TTC549 (cell line): ENCODE results near the gene EIF2B4.
"Not testable (repeated sequence)": the region's sequence is repeated elsewhere in the genome, so short reads cannot be mapped to it uniquely, and the experiment has no call there.

Source experiments
- FAIRE-seq: peaks from 2 replicates; lab custom pipeline; 2012; peaks lifted over from hg19 to GRCh38; lab: Jason Lieb, UNC

Gene EIF2B4

GRCh38 chr2:27377618-27378095, 7.5 kb upstream of the EIF2B4 start:
- no peak for FAIRE-seq

GRCh38 chr2:27376866-27377617, 6.9 kb upstream of the EIF2B4 start:
- no peak for FAIRE-seq

DNA sequence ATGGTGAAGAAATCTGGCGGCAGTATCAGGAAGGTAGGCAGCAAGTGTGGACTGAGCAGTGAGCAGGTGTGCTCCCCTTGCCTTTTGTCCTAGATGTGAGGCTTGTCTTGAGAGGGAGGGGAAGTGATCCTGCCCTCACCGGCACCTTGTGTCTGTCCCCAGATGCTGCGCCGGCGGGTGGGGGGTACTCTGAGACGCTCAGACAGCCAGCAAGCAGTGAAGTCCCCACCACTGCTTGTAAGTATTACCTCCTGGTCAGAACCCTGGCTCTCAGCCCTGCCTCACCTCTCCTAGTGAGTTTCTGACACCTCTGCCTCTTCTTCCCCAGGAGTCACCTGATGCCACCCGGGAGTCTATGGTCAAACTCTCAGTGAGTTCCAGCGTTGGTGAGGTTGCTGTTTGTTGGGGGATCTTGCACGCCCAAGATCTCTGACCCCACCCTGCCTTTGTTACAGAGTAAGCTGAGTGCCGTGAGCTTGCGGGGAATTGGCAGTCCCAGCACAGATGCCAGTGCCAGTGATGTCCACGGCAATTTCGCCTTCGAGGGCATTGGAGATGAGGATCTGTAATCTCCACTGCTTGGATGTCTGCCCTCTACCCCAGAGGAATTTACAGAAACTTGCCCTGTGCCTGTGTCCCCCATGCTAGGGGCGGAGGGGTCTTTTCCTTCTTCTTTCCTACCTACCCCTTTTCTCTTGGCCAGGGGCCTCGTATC, 6.2 kb upstream of the EIF2B4 start:
- no peak for FAIRE-seq

DNA sequence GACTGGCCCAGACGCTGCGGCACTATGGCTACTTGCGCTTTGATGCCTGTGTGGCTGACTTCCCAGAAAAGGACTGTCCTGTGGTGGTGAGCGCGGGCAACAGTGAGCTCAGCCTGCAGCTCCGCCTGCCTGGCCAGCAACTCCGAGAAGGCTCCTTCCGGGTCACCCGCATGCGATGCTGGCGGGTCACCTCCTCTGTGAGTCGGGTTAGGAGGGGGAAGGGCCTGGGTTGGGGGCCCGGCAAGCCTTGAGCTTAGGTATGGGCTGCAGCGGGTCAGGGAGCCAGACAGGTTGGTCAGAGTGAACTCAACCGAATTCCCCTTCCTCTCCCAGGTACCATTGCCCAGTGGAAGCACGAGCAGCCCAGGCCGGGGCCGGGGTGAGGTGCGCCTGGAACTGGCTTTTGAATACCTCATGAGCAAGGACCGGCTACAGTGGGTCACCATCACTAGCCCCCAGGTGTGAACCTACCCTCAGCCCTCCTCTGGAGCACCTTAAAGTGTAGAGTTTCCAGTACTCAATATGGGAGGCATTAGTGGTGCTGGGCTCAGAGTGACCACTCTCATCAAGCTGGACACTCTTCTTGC, 5.5 kb upstream of the EIF2B4 start:
- no peak for FAIRE-seq

GRCh38 chr2:27373567-27373966, 3.4 kb upstream of the EIF2B4 start:
- FAIRE-seq: no peak

- FAIRE-seq: no peak
Observed at GRCh38 chr2:27372937-27373336, 2.8 kb upstream of the EIF2B4 start.

DNA sequence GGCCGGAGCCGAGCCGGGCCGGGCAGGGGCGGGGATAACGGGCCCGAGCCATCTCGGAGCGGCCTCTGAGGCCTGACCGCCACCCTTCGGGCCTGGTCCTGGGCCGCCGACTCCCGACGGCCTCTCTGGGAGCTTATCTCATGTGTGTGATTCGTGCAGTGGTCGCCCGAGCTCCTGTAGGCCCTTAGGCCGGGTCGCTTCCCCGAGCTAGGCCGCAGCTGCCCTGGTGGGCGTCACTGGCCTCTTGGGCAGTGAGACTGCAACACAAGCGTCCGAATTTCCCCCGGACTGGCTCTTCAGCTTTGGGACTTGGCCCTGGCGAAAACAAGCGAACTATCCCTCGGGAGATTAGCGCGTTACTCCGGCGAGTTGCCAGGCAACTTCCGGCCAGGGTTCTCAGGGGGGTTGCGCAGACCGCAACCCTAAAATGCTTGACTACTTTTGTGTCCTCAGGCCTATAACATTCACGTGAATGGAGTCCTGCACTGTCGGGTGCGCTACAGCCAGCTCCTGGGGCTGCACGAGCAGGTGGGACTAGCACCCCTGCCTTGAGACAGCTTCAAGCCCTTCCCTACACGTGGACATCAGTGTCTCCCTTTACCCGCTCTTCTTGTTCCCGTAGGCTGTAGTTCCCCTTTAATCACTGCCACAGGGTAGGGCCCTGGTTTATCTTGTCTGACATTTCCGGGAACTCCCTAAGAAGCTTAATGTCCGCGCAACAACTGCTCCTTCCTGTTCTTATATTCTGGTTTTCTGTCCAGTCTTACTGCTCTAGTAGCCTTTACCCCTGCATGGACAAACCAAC, 880 bp upstream of the EIF2B4 start:
- FAIRE-seq: no peak

DNA sequence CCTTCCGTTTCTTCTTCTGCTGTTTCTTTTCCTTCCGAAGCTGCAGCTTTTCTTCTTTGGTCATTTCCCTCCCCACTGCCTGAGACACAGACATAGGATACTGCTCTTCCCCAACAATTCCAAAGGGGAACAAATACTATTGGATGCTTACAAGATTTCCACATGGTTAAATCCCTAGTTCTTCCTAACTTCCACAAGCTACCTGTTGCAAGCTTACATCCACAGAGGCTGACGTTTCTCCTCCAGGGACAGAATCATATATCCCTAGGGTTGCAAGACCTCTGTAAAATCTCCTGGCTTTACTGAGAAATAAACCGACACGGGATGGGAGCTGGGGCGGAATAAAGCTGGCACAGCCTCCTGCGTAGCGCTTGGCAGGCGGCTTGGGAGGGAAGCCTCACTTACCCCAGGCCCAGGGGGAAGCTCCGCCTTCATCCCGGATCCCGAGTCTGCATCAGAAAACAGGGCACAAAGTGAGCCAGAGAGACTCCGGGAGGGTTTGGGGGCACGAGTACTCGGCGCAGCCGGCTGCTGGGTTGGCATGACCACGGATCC, 590 bp downstream of the EIF2B4 start:
- no peak for FAIRE-seq

- no peak for FAIRE-seq
Observed at GRCh38 chr2:27363933-27364332, 6.2 kb downstream of the EIF2B4 start.

DNA sequence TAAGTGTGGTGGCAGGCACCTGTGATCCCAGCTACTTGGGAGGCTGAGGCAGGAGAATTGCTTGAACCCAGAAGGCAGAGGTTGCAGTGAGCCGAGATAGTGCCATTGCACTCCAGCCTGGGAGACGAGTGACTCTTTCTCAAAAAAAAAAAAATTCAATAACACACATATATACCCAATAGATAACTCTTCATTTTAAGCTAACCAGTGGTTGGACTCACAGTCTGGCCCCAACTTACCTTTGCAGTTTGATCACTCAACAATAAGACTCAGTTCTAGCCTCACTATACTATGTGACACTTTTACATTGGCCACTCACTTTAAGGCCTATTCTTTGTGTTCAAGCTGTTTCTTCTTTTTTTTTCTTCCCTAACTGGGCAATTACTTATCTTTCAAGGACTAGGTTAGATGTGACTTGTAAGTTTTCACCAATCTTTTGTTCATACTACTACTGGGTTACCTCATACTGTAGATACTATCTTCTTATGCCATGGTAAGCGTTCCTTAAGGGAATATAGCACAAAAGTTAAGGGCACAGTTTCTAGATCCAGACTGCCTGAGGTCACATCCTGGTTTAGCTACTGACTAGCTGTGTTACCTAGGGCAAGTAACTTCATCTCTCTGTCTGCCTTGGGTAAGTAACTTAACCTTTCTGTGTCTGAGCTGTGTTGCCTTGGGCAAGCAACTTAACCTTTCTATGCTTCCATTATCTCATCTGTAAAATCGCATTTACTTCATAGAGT, 7.3 kb downstream of the EIF2B4 start:
- no peak for FAIRE-seq

DNA sequence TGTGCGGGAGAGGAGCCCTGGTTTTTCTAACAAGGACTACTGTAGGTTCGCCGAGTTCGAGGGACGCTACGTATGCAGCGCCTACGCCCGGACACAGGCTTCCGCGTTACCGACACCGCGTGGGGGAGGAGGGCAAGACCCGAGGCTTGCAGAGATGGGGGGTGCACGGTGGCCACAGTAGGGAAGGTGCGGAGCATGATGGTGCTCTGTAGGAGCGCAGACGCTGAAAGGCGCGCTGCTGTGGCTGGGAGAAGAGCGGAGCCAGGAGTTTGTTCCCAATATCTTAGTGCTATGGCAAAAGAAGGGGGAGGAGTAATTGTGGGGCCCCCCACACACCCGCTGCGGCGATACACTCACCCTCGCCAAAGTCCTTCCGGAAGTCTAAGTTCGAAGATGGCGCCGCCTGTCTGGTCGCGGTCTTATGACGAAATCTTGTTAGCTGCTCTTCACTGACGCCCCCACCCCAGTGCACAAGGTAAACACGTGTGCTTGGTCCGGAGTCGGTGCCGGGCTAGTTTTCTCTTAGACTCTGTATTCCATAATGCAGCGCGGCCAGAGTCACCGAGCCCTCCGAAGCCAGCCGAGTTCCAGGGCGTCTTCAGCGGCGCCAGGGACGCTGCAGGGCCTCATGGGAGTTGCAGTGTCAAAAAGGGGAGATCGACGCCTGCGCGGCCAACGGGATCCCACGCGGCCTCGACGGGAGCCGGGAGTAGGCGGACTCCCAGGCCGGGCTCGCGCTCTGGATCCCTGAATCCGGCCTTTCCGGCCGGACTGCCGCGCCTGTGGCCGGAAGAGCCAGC, 13.6 kb downstream of the EIF2B4 start, which contains the start of gene GTF3C2:
Gene GTF3C2 (minus strand): TSS at position 383 of the 800 bp plus-strand sequence. CDS start 13,210 bp downstream, outside the sequence.
- FAIRE-seq: peak; percentile 96

DNA sequence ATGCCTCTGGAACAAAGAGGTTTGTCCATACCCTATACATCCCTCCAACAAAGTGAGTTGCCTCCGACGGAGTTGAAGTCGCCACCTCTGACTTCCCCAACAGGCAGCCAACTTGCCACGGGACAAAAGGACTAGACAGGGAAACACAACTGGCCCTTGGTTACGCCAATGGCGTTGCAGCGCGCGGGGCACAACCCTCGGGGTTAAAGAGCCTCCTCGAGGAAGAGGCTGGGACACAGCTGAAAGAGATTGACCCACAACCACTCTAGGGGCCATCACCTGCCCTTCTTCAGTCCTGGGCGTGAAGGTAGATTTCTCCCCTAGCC, 14.1 kb downstream of the EIF2B4 start:
- no peak for FAIRE-seq

DNA sequence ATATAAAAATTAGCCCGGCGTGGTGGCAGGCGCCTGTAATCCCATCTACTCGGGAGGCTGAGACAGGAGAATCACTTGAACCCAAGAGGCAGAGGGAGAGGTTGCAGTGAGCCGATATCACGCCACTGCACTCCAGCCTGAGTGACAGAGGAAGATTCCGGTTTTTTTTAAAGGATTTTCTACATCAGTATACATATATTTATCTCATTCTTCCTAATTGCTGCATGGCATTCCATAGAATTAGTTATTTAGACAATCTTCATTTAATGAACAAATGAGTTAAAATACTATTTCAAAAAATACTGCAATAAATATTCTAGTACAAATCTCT, 15.6 kb downstream of the EIF2B4 start:
- FAIRE-seq: no peak

DNA sequence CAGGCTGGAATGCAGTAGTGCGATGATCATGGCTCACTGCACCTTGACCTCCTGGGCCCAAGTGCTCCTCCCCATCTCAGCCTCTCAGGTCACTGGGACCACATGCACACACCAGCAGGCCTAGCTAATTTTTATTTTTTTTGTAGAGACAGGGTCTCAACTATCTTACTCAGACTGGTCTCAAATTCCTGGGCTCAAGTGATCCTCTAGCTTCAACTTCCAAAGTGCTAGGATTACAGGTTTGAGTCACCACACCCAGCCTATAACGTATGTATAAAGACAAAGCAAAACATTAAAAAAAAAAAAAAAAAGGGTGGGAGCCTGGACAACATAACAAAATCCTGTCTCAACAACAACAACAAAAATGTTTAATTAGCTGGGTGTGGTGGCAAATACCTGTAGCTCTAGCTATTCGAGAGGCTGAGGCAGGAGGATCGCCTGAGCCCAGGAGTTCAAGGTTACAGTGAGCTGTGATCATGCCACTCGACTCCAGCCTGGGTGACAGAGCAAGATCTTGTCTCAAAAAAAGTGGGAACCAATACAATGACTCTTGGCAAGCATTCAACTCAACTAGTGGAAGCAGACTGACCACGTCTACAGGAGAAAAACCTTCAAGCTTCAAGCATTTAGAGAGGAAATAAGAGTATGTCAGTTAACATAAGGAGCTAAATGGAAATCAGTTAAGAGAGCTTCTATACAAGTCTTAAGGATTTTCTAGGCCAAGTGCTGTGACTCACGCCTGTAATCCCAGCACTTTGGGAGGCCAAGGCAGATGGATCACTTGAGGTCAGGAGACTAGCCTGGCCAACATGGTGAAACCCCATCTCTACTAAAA, 16.2 kb downstream of the EIF2B4 start:
- no peak for FAIRE-seq

- FAIRE-seq: not testable (repeated sequence)
Observed at GRCh38 chr2:27353386-27353761, 16.8 kb downstream of the EIF2B4 start.

- FAIRE-seq: no peak
Observed at GRCh38 chr2:27351802-27352598, 18.1 kb downstream of the EIF2B4 start.

DNA sequence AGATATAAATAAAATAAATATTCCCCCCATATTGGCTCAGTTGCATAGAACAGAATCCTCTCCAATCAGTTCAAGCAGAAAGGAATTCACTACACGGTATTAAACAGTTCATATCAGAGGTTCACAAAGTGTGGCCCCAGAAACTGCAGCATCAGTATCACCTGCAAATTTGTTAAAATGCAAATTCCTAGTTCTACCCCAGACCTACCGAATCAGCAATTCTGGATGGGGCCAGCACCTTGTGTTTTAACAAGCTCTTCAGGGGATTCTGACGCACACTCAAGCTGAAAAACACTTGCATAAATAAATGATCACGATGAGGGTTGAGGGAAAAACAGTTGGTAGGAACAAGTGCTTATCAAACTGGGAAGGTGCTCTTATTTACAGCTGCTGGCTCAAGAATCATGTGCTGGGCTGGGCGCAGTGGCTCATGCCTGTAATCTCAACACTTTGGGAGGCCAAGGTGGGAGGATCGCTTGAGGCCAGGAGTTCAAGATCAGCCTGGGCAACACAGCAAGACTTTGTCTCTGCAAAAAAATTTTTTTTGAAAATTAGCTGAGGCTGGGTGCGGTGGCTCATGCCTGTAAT, 19.9 kb downstream of the EIF2B4 start:
- no peak for FAIRE-seq

DNA sequence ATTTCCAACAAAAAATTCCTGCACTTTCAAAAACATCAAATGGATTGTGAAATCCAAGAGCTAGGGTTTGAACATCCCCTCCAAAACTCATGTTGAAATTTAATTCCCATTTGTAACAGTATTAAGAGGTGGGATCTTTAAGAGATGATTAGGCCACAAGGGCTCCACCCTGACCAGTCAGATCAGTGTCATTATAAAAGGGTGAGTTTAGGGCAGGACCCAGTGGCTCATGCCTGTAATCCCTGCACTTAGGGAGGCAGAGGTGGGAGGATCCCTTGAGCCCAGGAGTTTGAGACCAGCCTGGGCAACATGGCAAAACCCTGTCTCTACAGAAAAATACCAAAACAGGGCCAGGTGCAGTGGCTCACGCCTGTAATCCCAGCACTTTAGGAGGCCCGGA, 22.5 kb downstream of the EIF2B4 start:
- no peak for FAIRE-seq

- FAIRE-seq: no peak
Observed at GRCh38 chr2:27336173-27336572, 34.0 kb downstream of the EIF2B4 start.
